K562 (cell line): ENCODE measurements around the gene SEMA6D.

Source experiments
- ARID2 ChIP-seq: fragments of 450-650 bp; IDR thresholded peaks from 2 replicates; pipeline ENCODE4 v1.6.1; 2017; ENCODE audit warnings: antibody characterized with exemption, mild to moderate bottlenecking
- BRD4 ChIP-seq: fragments of 200-600 bp; sonication (generic); IDR thresholded peaks from 2 replicates; pipeline ENCODE4 v1.6.1; 2017; ENCODE audit warnings: inconsistent platforms
- MTA1 ChIP-seq: fragments of 450-650 bp; IDR thresholded peaks from 2 replicates; pipeline ENCODE4 v1.6.1; 2017; ENCODE audit warnings: borderline replicate concordance
- NCOA4 ChIP-seq: fragments of 450-650 bp; IDR thresholded peaks from 2 replicates; pipeline ENCODE4 v1.6.1; 2018; ENCODE audit warnings: mild to moderate bottlenecking; ENCODE audit not compliant: partially characterized antibody

DNA sequence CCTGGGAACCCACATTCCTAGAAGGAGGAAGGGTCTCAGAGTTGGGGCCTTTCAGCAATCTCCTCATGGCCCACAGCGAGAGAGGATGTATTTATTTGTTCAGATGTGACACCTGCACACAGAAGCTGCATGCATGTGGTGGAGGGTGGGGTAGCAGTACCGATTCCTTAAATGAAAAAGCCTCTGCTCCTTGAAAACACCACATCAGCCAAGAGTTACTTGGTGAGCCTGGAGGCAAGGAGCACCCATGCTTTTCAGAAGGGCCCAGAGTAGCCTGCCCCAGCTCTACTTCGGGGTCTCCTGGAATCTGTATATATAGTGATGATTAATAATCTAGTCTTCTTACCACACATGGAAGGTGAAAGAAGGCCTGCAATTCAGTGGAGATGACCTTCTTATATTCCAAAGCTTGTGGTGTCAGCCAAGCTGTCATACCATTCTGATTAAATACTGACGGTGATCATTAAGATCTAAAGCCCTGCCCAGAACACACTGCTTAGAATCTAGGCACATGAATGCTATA, 33.5 kb downstream of the SEMA6D start:
- TF ChIP-seq MTA1 (no peak), BRD4 (no peak), ARID2 (no peak), NCOA4 (no peak)
